OCI-LY7 (cell line): ENCODE results near the gene FAM118A. TPM values are rescaled to one million over a fixed set of nuclear protein-coding genes. Genes with fewer than 3 reads are reported as not detected.

Experiments used
- BruUV-seq: library from RNA; stranded (reverse); fragments of 400-500 nt; replicated peaks from 2 replicates; lab custom pipeline; 2021; lab: Mats Ljungman, UMichigan
- CTCF ChIA-PET: fragments of 300-600 bp; sonication (Branson Sonifier 250); formaldehyde crosslinking; loops from one replicate; lab custom pipeline; 2022; ENCODE audit warnings: antibody characterized with exemption; ENCODE audit not compliant: unreplicated experiment; lab: Charles Lee
- POLR2A ChIA-PET: fragments of 300-600 bp; sonication (Branson Sonifier 250); formaldehyde crosslinking; loops from one replicate; lab custom pipeline; 2022; ENCODE audit warnings: antibody characterized with exemption; lab: Charles Lee
- DNase-seq: peaks from one replicate; pipeline ENCODE4 v3.0.0-alpha.2; 2015; ENCODE audit warnings: low spot score
- H2AFZ ChIP-seq: fragments of 200-600 bp; sonication (generic), shearing (Covaris generic); 2 replicates; pipeline ENCODE4 v1.6.1; 2014; ENCODE audit warnings: mild to moderate bottlenecking, antibody characterized with exemption, low read length, moderate library complexity
- H3K27ac ChIP-seq: fragments of 200-600 bp; sonication (generic); 2 replicates; pipeline ENCODE4 v1.5.1; 2014; ENCODE audit warnings: mixed run types, low read depth, mild to moderate bottlenecking, moderate library complexity, low read length, inconsistent platforms; ENCODE audit not compliant: poor library complexity, severe bottlenecking
- H3K36me3 ChIP-seq: fragments of 200-600 bp; sonication (generic); 2 replicates; pipeline ENCODE4 v1.6.1; 2014; ENCODE audit warnings: mild to moderate bottlenecking, antibody characterized with exemption, low read length, moderate library complexity, mixed read lengths; ENCODE audit not compliant: insufficient read depth
- H3K4me1 ChIP-seq: fragments of 200-600 bp; sonication (generic); 2 replicates; pipeline ENCODE4 v1.5.1; 2014; ENCODE audit warnings: mild to moderate bottlenecking, low read length; ENCODE audit not compliant: insufficient read depth, poor library complexity, severe bottlenecking
- H3K4me2 ChIP-seq: fragments of 200-600 bp; sonication (generic); 2 replicates; pipeline ENCODE4 v1.6.1; 2014; ENCODE audit warnings: mild to moderate bottlenecking, low read length
- H3K4me3 ChIP-seq: fragments of 200-600 bp; sonication (generic); 2 replicates; pipeline ENCODE4 v1.5.1; 2014; ENCODE audit warnings: mild to moderate bottlenecking, low read depth, low read length; ENCODE audit not compliant: poor library complexity, severe bottlenecking
- H3K79me2 ChIP-seq: fragments of 200-600 bp; sonication (generic); 2 replicates; pipeline ENCODE4 v1.6.1; 2016; ENCODE audit warnings: low read depth, mild to moderate bottlenecking, low read length, moderate library complexity, mixed read lengths; ENCODE audit not compliant: insufficient read depth
- H3K9me2 ChIP-seq: fragments of 200-600 bp; sonication (generic); 2 replicates; pipeline ENCODE4 v1.6.1; 2016; ENCODE audit warnings: mild to moderate bottlenecking, low read length, mixed read lengths; ENCODE audit not compliant: insufficient read depth
- H3K9me3 ChIP-seq: fragments of 200-600 bp; sonication (generic); 2 replicates; pipeline ENCODE4 v1.6.1; 2014; ENCODE audit warnings: mild to moderate bottlenecking, mixed run types, low read length, mixed read lengths
- H4K20me1 ChIP-seq: fragments of 200-600 bp; sonication (generic); 2 replicates; pipeline ENCODE4 v1.6.1; 2014; ENCODE audit warnings: mild to moderate bottlenecking, antibody characterized with exemption, low read length, moderate library complexity, mixed read lengths; ENCODE audit not compliant: insufficient read depth
- EZH2phosphoT487 ChIP-seq: fragments of 200-600 bp; sonication (generic); IDR thresholded peaks from 2 replicates; pipeline ENCODE4 v1.6.1; 2018; ENCODE audit warnings: low read depth, borderline replicate concordance, mild to moderate bottlenecking, mixed run types, antibody characterized with exemption, low read length, moderate library complexity, mixed read lengths
- intact Hi-C: fragments of 100-400 bp; cut with micrococcal nuclease; formaldehyde crosslinking; loops from one replicate; pipeline ENCODE4 v1.10.0; 2022; ENCODE audit not compliant: unreplicated experiment
- total RNA-seq, 2 experiments: library from RNA; depleted of rRNA in 1 of 2; stranded (reverse); fragments of >200 nt in 1 of 2; shearing (Covaris generic) in 1 of 2; gene quantifications; 2 replicates each; pipeline ENCODE4 v1.2.3, GENCODE V29; 2014 to 2022
- TF ChIP-seq, protein P1 (sequence below): fragments of 200-600 bp; sonication (generic); conservative IDR thresholded peaks from 2 replicates; pipeline ENCODE4 v1.5.1; 2014; ENCODE audit warnings: mild to moderate bottlenecking, antibody characterized with exemption, low read length, moderate library complexity, mixed read lengths

FAM118A gene
- total RNA-seq, 2 experiments from 2014 or later = 27.6 to 41.5 TPM

DNA sequence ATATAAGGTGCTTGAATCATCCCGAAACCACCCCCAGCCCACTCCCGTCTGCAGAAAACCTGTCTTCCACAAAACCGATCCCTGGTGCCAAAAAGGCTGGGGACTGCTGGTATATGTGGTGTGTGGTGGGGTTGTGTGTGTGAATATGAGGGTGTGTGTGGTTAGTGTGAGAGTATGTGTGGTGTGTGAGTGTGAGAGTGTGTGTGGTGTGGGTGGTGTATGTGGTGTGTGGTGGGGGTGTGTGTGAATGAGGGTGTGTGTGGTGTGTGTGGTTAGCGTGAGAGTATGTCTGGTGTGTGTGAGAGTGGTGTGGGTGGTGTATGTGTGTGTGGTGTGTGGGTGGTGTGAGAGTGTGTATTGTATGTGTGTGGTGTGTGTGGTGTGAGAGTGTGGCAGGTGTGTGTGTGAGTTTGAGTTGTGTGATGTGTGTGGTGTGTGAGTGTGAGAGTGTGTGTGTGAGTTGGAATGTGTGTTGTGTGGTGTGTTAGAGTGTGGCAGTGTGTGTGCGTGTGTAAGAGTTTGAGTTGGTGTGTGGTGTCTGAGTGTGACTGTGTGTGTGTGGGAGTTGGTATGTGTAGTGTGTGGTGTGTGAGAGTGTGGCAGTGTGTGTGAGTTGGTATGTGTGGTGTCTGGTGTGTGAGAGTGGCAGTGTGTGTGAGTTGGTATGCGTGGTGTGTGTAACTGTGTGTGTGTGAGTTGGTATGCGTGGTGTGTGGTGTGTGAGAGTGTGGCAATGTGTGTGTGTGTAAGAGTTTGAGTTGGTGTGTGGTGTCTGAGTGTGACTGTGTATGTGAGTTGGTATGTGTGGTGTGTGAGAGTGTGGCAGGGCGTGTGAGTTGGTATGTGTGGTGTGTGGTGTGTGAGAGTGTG lies 18.4 kb upstream of the FAM118A start:
- intact Hi-C loops = no loop called here
- ChIA-PET CTCF (no interaction called here), POLR2A (no interaction called here)
- Histone ChIP-seq H3K4me2 (no peak overlapping the region), H3K36me3 (no peaks in the 10 kb centered on the region), H3K9me2 (no peaks in the 10 kb centered on the region), H2AFZ (no peak overlapping the region), H3K4me1 (peaks cover 25% of the 10 kb centered on the region), H3K9me3 (no peaks in the 10 kb centered on the region), H4K20me1 (no peaks in the 10 kb centered on the region), H3K4me3 (no peak overlapping the region), H3K27ac (no peak overlapping the region), H3K79me2 (no peaks in the 10 kb centered on the region)
- no peak for DNase-seq
- BruUV-seq = no TSS peak
- TF ChIP-seq EZH2phosphoT487 = no peak
- TF ChIP-seq, protein P1, sequence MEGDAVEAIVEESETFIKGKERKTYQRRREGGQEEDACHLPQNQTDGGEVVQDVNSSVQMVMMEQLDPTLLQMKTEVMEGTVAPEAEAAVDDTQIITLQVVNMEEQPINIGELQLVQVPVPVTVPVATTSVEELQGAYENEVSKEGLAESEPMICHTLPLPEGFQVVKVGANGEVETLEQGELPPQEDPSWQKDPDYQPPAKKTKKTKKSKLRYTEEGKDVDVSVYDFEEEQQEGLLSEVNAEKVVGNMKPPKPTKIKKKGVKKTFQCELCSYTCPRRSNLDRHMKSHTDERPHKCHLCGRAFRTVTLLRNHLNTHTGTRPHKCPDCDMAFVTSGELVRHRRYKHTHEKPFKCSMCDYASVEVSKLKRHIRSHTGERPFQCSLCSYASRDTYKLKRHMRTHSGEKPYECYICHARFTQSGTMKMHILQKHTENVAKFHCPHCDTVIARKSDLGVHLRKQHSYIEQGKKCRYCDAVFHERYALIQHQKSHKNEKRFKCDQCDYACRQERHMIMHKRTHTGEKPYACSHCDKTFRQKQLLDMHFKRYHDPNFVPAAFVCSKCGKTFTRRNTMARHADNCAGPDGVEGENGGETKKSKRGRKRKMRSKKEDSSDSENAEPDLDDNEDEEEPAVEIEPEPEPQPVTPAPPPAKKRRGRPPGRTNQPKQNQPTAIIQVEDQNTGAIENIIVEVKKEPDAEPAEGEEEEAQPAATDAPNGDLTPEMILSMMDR = no peak

DNA sequence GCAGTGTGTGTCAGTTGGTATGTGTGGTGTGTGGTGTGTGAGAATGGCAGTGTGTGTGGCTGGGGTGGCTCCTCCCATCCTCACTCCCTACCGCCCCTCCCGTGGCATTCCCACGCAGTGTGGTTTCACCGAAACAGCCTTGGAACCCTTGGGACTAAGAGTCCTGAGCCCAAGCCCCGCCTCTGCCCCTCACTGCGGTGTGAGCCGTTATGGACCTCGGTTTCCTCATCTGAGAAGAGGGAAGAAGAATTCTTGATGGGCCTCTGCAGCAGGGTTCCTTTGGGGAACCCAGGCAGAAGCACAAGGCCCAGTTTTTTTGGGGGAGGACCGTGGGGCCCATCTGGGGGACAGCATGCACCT lies 17.8 kb upstream of the FAM118A start:
- no TSS peak for BruUV-seq
- no peak for TF ChIP-seq EZH2phosphoT487
- TF ChIP-seq, protein P1 = no peak
- Histone ChIP-seq H3K4me1 (peaks cover 30% of the 10 kb centered on the region), H3K79me2 (no peaks in the 10 kb centered on the region), H3K36me3 (no peaks in the 10 kb centered on the region), H3K4me2 (no peak overlapping the region), H3K9me2 (no peaks in the 10 kb centered on the region), H3K4me3 (no peak overlapping the region), H3K9me3 (no peaks in the 10 kb centered on the region), H3K27ac (no peak overlapping the region), H4K20me1 (no peaks in the 10 kb centered on the region), H2AFZ (no peak overlapping the region)
- intact Hi-C loops = no loop called here
- CTCF ChIA-PET = no interaction called here
- POLR2A ChIA-PET = no interaction called here
- DNase-seq = no peak

DNA sequence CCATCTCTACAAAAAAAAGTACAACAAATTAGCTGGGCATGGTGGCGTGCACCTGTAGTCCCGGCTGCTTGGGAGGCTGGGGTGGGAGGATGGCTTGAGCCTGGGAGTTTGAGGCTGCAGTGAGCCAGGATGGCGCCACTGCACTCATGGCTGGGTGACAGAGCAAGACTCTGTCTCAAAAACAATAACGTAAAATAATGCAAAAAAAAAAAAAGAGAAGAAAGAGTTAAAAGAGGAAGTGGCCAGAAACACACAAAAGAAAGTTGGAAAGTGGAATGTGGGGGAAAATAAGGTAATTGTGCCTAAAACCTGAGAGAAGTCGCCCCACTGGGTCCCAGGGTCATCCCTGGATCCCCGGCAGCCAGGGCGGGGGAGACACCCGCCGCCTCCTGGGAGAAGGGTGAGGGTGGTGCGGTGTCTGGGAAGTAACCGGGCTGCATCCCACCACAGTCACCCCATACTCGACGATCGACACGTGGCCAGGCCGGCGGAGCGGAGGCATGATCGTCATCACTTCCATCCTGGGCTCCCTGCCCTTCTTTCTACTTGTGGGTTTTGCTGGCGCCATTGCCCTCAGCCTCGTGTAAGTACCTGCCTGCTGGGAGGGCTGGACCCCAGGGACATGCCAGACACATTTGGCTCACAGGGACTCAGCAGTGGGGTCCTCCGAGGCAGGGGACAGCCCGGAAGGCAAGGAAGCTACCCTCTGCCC lies 16.8 kb upstream of the FAM118A start:
- no peak for TF ChIP-seq EZH2phosphoT487
- TF ChIP-seq, protein P1 = no peak
- ChIA-PET CTCF (no interaction called here), POLR2A (no interaction called here)
- no peak overlapping the region for H3K4me2 ChIP-seq
- H3K27ac ChIP-seq = no peak overlapping the region
- H3K4me3 ChIP-seq = no peak overlapping the region
- no peak overlapping the region for H2AFZ ChIP-seq
- no peaks in the 10 kb centered on the region for H3K9me2 ChIP-seq
- H4K20me1 ChIP-seq = no peaks in the 10 kb centered on the region
- no peaks in the 10 kb centered on the region for H3K36me3 ChIP-seq
- no peaks in the 10 kb centered on the region for H3K79me2 ChIP-seq
- intact Hi-C loops = no loop called here
- no peak for DNase-seq
- BruUV-seq = no TSS peak
- no peaks in the 10 kb centered on the region for H3K9me3 ChIP-seq
- H3K4me1 ChIP-seq = peaks cover 21% of the 10 kb centered on the region
